RWPE2 (cell line): ENCODE data around the gene MAN1A2.

ENCODE experiments used
- ATAC-seq: fragments of 200-7000 bp; cut with Tn5 transposase; 3 replicates; pipeline ENCODE4 v1.9.1; 2021; ENCODE audit warnings: low read depth
- DNase-seq: peaks from one replicate; pipeline ENCODE4 v3.0.0-alpha.2; 2020; ENCODE audit warnings: low spot score
- H3K27ac ChIP-seq: fragments of 450-650 bp; 2 replicates; pipeline ENCODE4 v1.5.1; 2017; ENCODE audit warnings: mild to moderate bottlenecking; ENCODE audit not compliant: poor library complexity, severe bottlenecking
- H3K27me3 ChIP-seq: fragments of 250-450 bp; sonication (Bioruptor Pico); 2 replicates; pipeline ENCODE4 v1.5.1; 2021; ENCODE audit warnings: mild to moderate bottlenecking, moderate library complexity; ENCODE audit not compliant: insufficient read depth, poor library complexity, severe bottlenecking
- H3K36me3 ChIP-seq: fragments of 250-450 bp; sonication (Bioruptor Pico); 2 replicates; pipeline ENCODE4 v1.5.1; 2020; ENCODE audit warnings: low read depth, mild to moderate bottlenecking, moderate library complexity
- H3K4me1 ChIP-seq: fragments of 250-450 bp; sonication (Bioruptor Pico); 2 replicates; pipeline ENCODE4 v1.5.1; 2021; ENCODE audit warnings: mild to moderate bottlenecking, moderate library complexity; ENCODE audit not compliant: insufficient read depth, poor library complexity, severe bottlenecking
- H3K4me3 ChIP-seq: fragments of 250-450 bp; sonication (Bioruptor Pico); 2 replicates; pipeline ENCODE4 v1.5.1; 2021; ENCODE audit warnings: mild to moderate bottlenecking, moderate library complexity; ENCODE audit not compliant: severe bottlenecking
- H3K9me3 ChIP-seq: fragments of 250-450 bp; sonication (Bioruptor Pico); 2 replicates; pipeline ENCODE4 v1.5.1; 2021; ENCODE audit warnings: mild to moderate bottlenecking, moderate library complexity; ENCODE audit not compliant: severe bottlenecking
- CTCF ChIP-seq: fragments of 450-650 bp; IDR thresholded peaks from one replicate; pipeline ENCODE4 v1.5.1; 2017; ENCODE audit warnings: mild to moderate bottlenecking, moderate library complexity; ENCODE audit not compliant: poor library complexity, severe bottlenecking

MAN1A2 gene

GRCh38 chr1:117405042-117405441, 37.8 kb downstream of the MAN1A2 start:
- Histone ChIP-seq H3K4me1 (no peaks in the 10 kb centered on the region), H3K27ac (no peak overlapping the region), H3K4me3 (no peak overlapping the region), H3K36me3 (peaks cover 16% of the 10 kb centered on the region), H3K27me3 (no peaks in the 10 kb centered on the region), H3K9me3 (peaks cover 3% of the 10 kb centered on the region)
- no peak for TF ChIP-seq CTCF
- DNase-seq = no peak
- ATAC-seq = no peak

GRCh38 chr1:117412472-117412871, 45.2 kb downstream of the MAN1A2 start:
- no peaks in the 10 kb centered on the region for H3K27me3 ChIP-seq
- peaks cover 25% of the 10 kb centered on the region; the same call in 1 of the 2 replicates for H3K36me3 ChIP-seq
- ATAC-seq (no peak), DNase-seq (no peak)
- no peak overlapping the region for H3K27ac ChIP-seq
- no peak overlapping the region for H3K4me3 ChIP-seq
- TF ChIP-seq CTCF = no peak
- H3K9me3 ChIP-seq = peaks cover 3% of the 10 kb centered on the region
- no peaks in the 10 kb centered on the region for H3K4me1 ChIP-seq

- no peak for ATAC-seq
- no peak for DNase-seq
- peaks cover 21% of the 10 kb centered on the region; the same call in 1 of the 2 replicates for H3K36me3 ChIP-seq
- H3K4me1 ChIP-seq = no peaks in the 10 kb centered on the region
- peaks cover 3% of the 10 kb centered on the region for H3K9me3 ChIP-seq
- no peak for TF ChIP-seq CTCF
- no peak overlapping the region for H3K27ac ChIP-seq
- H3K27me3 ChIP-seq = no peaks in the 10 kb centered on the region
- H3K4me3 ChIP-seq = no peak overlapping the region
Measured at GRCh38 chr1:117413412-117413811, 46.2 kb downstream of the MAN1A2 start.

- Histone ChIP-seq H3K27me3 (no peaks in the 10 kb centered on the region), H3K4me3 (no peak overlapping the region), H3K36me3 (peaks cover 18% of the 10 kb centered on the region; the same call in 1 of the 2 replicates), H3K9me3 (no peaks in the 10 kb centered on the region), H3K4me1 (no peaks in the 10 kb centered on the region), H3K27ac (no peak overlapping the region)
- ATAC-seq (no peak), DNase-seq (no peak)
- no peak for TF ChIP-seq CTCF
Measured at GRCh38 chr1:117414943-117415342, 47.7 kb downstream of the MAN1A2 start.

- DNase-seq (no peak), ATAC-seq (no peak)
- Histone ChIP-seq H3K4me3 (no peak overlapping the region), H3K27me3 (no peaks in the 10 kb centered on the region), H3K4me1 (no peaks in the 10 kb centered on the region), H3K36me3 (peaks cover 15% of the 10 kb centered on the region; the same call in 1 of the 2 replicates), H3K9me3 (no peaks in the 10 kb centered on the region), H3K27ac (no peak overlapping the region)
- no peak for TF ChIP-seq CTCF
Measured at GRCh38 chr1:117416004-117416403, 48.8 kb downstream of the MAN1A2 start.
